ENCODE results near the gene FSIP1. TPM values are rescaled to one million over a fixed set of nuclear protein-coding genes. Genes with fewer than 3 reads are reported as not detected.

The FSIP1 gene
- total and polyA plus RNA-seq, 7 donors: 1.1 to 12.6 (median 1.4) TPM

DNA sequence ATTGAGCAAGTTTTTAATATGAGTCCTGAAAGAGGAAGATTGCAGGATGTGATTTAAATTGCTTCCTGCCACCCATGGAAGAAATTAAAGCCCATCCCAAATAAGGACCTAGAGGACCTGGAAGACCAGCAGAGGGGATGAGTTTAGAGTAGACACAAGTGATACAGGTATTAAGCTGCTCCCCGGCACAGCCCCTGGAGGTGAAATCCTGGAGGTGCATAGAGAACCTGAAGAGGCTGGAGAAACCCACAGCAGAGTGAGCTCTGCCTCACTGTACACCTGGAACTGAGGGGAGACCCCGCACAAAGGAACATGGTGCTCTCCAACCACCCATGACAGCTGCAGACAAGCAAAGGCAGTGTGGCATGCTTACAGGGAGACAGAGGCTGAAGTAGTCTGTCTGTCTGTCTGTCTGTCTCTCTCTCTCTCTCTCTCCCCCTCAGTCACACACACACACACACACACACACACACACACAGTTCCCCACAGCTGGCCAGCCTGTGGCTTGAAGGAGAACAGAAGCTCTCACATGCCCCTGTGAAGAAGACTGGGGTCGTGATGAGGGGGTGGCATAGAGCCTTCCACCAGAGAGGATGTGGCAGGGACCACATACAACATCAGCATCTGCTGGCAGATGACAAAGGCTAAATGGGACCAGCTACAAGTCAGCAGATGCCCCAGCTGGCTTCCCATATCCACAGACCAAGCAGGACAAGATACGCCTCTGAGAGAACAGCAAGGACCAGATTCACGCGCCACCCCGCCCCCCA is 38.1 kb downstream of the FSIP1 start:
- DNase-seq: no peak
- no peaks in the 10 kb centered on the region for H3K36me3 ChIP-seq
- H3K4me1 ChIP-seq: peaks cover 0 to 19% (median 9%) of the 10 kb centered on the region in 4 donors
- intact Hi-C loops (cut with DNase I): no loop called here
- no peaks in the 10 kb centered on the region for H3K27me3 ChIP-seq
- H3K9me3 ChIP-seq: no peaks in the 10 kb centered on the region
- TF ChIP-seq POLR2A (IDR thresholded peaks at IDR 0.05) (no peak), EP300 (IDR thresholded peaks at IDR 0.05) (no peak), POLR2AphosphoS5 (IDR thresholded peaks at IDR 0.05) (no peak), CTCF (IDR thresholded peaks at IDR 0.05) (no peak)
- H3K27ac ChIP-seq: no peak overlapping the region
- 92 to 95% methylated on average over 7 of the region's 7 CpGs for WGBS, 2 donors
- H3K4me3 ChIP-seq: no peak overlapping the region

- 34 to 37% methylated on average over 2 of the region's 2 CpGs for WGBS, 2 donors
Measured at GRCh38 chr15:39743611-39744010, 39.0 kb downstream of the FSIP1 start.

GRCh38 chr15:39741258-39741657 is 41.4 kb downstream of the FSIP1 start:
- no peaks in the 10 kb centered on the region for H3K36me3 ChIP-seq
- H3K4me3 ChIP-seq: no peak overlapping the region
- no peak overlapping the region for H3K27ac ChIP-seq
- no peaks in the 10 kb centered on the region for H3K27me3 ChIP-seq
- DNase-seq: no peak
- TF ChIP-seq POLR2A (IDR thresholded peaks at IDR 0.05) (no peak), POLR2AphosphoS5 (IDR thresholded peaks at IDR 0.05) (no peak)
- H3K4me1 ChIP-seq: no peaks in the 10 kb centered on the region
- no peaks in the 10 kb centered on the region for H3K9me3 ChIP-seq
- intact Hi-C loops (cut with DNase I): no loop called here

More at GRCh38 chr15:39743611-39744010, 39.0 kb downstream of the FSIP1 start:
- H3K4me1 ChIP-seq: peaks cover 0 to 19% (median 9%) of the 10 kb centered on the region in 4 donors
- TF ChIP-seq POLR2A (IDR thresholded peaks at IDR 0.05) (no peak), CTCF (IDR thresholded peaks at IDR 0.05) (no peak), POLR2AphosphoS5 (IDR thresholded peaks at IDR 0.05) (no peak)
- H3K4me3 ChIP-seq: no peak overlapping the region
- H3K36me3 ChIP-seq: no peaks in the 10 kb centered on the region
- no peaks in the 10 kb centered on the region for H3K9me3 ChIP-seq
- DNase-seq: no peak
- intact Hi-C loops (cut with DNase I): no loop called here
- H3K27me3 ChIP-seq: no peaks in the 10 kb centered on the region
- no peak overlapping the region for H3K27ac ChIP-seq

DNA sequence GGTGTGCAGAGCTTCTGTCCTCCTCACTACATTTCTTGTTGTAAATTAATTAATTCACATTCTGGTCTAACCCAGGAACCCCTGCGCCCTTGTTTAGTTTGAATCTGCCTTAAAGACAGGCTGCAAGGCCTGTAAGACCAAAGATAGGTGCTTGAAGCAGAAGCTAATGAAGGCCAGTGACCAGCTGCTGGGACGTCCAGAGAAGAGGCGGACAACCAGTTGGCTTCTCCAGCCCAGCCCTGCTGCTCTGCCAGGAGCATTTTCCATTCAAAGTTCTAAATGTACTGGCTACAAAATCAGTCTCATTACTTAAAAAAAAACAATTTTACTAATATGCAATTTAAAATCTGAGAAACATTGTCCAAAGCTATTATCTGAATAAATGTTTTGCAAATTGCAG is 43.6 kb downstream of the FSIP1 start:
- H3K27ac ChIP-seq: no peak overlapping the region
- no peak for DNase-seq
- no peaks in the 10 kb centered on the region for H3K9me3 ChIP-seq
- TF ChIP-seq EP300 (IDR thresholded peaks at IDR 0.05) (no peak), POLR2AphosphoS5 (IDR thresholded peaks at IDR 0.05) (no peak), POLR2A (IDR thresholded peaks at IDR 0.05) (no peak), CTCF (IDR thresholded peaks at IDR 0.05) (no peak)
- intact Hi-C loops (cut with DNase I): no loop called here
- H3K4me3 ChIP-seq: no peak overlapping the region
- WGBS, 2 donors: 93 to 94% methylated on average over 3 of the region's 3 CpGs
- no peaks in the 10 kb centered on the region for H3K36me3 ChIP-seq
- no peaks in the 10 kb centered on the region for H3K4me1 ChIP-seq
- H3K27me3 ChIP-seq: no peaks in the 10 kb centered on the region

GRCh38 chr15:39737196-39737550 is 45.5 kb downstream of the FSIP1 start:
- no peak for TF ChIP-seq POLR2A (IDR thresholded peaks at IDR 0.05)
- 51 to 72% methylated on average over 4 of the region's 4 CpGs for WGBS, 2 donors
- intact Hi-C loops (cut with DNase I): no loop called here
- Histone ChIP-seq H3K27me3 (no peaks in the 10 kb centered on the region), H3K36me3 (no peaks in the 10 kb centered on the region), H3K4me3 (no peak overlapping the region), H3K4me1 (no peaks in the 10 kb centered on the region), H3K9me3 (no peaks in the 10 kb centered on the region), H3K27ac (peak overlapping the region in 1 of 4 donors; percentile 34)
- DNase-seq: no peak

Measured in sigmoid colon (tissue), 7 donors.